HG02840 (cell line): ENCODE measurements around the gene PPARA.
"Not testable (repeated sequence)": the region's sequence is repeated elsewhere in the genome, so short reads cannot be mapped to it uniquely, and the experiment has no call there.

Experiments
- ATAC-seq: cut with Tn5 transposase; IDR thresholded peaks from one replicate; pipeline ENCODE4 v1.9.1; 2021; ENCODE audit warnings: mild to moderate bottlenecking, moderate library complexity, moderate number of reproducible peaks; ENCODE audit not compliant: unreplicated experiment, low FRiP score

Gene PPARA

DNA sequence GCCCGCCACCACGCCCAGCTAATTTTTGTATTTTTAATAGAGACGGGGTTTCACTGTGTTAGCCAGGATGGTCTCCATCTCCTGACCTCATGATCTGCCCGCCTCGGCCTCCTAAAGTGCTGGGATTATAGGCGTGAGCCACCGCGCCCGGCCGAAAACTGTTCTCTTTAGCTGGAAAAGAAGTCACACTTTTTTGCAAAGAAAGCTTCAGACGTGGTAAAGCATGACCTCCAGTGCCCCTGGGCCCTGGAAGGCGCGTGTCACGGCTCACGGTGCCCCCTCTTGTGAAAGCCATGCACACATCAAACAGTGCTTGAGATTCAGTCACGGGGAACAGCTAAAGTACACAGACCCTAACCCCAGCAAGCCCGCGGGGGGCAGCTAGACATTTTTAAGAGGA, 48.5 kb downstream of the PPARA start:
- not testable (repeated sequence) for ATAC-seq

DNA sequence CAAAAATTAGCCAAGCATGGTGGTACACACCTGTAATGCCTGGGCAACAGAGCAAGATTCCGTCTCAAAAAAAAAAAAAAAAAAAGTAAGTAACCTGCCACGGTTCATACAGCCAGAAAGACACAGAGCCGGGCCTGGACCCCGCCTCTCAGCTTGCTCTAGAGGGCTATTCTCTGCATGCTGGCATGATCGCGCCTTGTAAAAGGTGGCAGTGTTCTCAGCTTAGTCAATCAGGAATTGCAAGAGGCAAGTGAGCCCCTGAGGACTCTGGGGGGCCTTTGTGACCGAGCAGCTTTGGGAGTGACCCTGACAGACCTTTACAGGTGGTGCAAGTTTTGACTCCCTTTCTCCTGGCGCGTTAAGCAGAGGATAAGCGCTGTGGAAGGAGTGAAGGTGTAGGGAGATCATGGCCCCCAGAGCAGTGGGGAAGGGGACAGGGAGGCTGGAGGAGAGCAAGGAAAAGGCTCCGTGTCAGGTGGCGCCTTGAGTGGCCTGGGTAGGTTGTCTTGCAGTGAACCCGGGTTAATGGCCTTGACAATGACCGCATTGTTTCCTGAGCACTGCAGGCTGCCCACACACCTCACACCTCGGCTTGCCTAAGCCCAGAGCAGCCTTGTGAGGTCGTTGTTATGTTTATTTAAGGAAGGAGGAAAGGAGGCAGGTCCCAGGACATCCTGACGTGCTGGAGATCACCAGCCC, 50.9 kb downstream of the PPARA start:
- no peak for ATAC-seq

DNA sequence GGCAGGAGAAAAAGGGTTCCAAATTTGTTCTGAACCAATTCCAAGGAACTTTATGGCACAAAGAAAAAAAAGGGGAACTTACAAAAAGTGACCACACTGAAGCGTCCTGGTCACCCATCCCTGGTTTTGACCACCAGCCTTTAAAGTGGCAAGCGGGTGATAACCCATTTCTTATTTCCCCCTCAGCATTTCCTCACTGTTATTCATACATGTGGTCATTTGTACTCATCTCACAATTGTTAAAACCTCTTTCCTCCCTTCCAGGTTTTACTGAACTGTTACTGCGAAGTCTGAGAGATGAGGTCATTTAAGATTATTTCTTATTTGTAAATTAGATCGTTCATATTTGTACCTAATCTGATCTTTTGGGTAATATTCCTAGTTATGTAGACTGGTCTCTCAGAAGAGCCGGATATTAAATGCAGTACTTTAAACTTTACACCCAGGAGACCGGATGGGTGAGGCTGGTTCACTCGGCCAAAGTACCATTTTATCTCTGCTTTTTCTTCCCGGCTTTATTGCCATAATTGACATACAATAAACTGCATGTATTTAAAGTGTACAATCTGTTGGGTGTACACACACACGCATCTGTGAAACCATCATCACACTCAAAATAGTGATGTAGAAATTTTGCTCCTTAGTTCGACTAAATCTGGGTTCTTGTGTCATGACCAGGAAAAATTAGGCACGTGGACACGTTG, 52.7 kb downstream of the PPARA start:
- no peak for ATAC-seq

DNA sequence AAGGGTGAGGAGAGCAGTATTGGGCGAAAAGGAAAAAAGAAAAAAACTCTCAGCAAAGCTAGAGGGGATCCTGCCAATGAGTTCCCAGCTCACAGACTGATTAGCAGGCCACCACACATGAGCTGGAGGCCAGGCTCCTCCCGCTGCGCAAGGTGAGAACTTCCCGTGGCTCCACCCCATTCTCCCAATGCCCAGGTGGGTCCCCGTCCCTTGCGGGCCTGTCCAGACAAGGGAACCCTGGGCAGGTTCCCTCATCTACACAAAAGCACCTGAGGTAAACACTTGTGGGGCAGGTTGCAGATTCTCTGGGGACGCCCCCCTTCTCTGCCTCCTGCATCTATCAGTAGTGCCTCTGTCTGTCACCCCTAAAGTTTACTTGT, 53.3 kb downstream of the PPARA start:
- ATAC-seq = no peak

DNA sequence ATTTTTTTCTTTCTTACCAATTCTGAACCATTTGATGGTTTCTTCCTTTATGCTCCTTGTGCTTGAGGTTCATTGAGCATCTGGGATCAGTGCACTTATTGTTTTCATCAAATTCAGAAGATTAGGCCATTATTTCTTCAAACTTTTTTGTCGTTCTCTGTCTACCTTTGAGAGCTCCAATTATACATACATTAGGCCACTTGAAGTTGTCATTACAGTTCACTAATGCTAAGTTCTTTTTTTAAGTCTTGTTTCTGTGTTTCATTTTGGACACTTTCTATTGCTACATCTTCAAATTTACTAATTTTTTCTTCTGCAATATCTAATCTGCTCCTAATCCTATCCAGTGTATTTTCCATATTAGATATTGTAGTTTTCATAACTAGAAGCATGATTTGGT, 58.9 kb downstream of the PPARA start:
- no peak for ATAC-seq

DNA sequence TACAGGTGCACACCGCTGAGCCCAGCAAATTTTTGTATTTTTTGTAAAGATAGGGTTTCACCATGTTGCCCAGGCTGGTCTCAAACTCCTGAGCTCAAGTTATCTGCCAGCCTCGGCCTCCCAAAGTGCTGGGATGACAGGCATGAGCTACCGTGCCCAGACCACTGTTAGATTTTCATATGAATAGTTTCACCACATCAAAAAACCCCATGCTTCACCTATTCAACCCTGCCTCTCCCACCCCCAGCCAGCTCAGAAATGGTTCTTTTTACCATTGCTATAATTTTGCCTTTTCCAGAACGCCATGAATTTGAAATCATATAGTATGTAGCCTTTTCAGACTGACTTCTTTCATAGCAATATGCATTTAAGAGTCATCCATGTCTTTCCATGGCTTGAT, 61.9 kb downstream of the PPARA start:
- ATAC-seq = no peak

DNA sequence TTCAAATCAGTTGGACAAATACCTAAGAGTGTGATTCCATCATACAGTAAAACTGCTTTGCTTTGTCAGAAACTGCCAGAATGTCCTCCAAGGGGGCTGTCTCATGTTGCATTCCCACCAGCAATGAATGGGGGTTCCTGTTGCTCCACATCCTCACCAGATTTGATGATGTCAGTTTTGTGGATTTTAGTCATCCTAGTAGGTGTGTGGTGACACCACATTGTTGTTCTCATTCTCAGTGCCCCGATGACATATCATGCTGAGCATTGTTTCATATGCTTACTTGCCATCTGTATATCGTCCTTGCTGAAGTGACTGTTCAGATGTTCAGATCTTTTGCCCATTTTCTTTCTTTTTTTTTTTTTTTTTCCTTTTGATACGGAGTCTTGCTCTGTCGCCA, 62.7 kb downstream of the PPARA start:
- ATAC-seq = no peak

DNA sequence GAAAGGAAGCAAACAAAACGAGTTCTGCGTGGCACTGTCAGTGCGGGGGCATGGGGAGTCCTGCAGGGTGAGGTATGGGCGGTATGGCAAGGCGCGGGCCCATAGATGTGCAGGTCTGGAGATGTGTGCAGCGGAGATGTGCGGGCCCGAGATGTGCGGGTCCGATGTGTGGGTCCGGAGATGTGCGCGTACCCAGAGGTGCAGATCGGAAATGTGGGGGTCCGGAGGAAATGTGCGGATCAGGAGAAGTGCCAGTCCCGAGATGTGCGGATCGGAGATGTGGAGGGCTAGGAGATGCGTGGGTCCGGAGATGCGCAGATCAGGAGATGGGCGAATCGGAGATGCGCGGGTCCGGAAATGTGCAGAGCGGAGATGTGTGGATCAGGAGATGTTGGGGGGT, 63.8 kb downstream of the PPARA start:
- ATAC-seq = no peak

DNA sequence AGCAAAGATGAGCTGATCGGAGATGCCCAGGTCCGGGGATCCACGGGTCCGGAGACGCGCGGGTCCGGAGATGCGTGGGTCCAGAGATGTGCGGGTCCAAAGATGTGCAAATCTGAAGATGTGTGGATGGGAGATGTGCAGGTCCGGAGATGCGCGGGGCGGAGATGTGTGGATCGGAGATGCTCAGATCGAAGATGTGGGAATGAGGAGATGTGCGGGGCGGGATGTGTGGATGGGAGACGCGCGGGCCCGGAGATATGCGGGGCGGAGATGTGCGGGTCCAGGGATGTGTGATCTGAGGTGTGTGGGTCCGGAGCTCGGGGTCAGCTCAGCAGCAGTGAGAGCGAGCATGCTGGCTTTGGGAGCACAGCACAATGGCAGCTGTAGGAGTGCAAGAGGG, 64.3 kb downstream of the PPARA start:
- ATAC-seq = no peak

DNA sequence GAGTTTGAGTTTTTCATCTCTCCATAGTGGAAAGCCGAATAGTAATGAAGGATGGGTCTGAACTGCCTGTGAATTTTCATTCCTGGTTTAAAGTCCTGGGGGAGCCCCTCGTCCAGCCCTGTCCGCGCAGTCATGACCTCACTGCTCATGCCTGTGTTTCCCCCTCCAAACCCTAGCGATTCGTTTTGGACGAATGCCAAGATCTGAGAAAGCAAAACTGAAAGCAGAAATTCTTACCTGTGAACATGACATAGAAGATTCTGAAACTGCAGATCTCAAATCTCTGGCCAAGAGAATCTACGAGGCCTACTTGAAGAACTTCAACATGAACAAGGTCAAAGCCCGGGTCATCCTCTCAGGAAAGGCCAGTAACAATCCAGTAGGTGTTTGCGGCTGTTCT, 69.3 kb downstream of the PPARA start:
- ATAC-seq = no peak

DNA sequence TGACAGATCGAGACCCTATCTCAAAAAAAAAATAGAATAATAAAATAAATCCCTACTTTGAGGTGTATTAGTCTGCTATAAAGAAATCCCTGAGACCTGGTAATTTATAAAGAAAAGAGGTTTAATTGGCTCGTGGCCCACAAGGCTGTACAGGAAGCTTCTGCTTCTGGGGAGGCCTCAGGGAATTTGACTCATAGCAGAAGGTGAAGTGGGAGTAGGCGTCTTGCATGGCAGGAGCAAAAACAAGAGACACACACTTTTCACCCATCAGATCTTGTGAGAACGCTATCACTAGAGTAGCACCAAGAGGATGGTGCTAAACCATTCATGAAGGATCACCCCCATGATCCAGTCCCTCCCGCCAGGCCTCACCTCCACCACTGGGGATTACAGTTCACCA, 70.6 kb downstream of the PPARA start:
- ATAC-seq = no peak

DNA sequence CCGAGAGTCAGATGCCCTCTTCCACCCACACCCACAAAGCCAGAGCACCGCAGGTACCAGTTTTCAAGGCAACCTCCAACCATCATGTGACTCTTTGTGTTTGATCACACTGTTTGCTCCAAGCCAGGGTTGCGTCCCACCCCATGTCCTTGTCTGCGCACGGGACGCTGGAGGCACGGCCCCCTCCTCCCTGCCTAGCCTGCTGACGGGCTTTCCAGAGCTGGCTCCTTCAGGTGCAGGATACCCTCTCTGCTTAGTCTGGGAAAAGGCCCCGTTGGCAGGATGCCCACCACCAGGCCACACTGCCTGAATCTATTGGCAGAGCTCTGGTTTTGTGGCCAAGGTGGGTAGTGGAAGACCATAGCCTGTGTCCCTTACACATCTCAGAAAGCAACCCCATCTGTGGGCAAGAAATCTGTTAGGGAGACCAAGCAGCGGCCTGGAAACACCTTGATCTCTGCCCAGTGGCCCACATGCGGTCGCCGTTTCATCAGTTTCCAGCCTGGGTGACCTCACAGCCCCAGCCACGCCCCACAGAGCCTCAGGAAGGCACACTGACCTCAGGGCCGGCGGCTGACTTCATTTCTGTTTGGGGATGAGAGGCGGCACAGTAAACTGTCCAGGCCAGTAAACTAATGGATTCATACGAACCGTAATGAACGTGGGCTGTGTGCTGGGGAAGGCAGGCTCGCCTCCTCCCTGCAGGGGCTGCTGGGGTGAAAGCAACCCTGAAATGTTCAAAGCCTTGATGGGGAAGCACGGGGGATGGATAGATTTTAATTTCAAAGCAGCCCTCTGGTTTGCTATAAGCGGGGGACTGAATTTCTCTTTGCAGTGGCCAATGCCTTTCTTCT, 73.9 kb downstream of the PPARA start:
- ATAC-seq = no peak

DNA sequence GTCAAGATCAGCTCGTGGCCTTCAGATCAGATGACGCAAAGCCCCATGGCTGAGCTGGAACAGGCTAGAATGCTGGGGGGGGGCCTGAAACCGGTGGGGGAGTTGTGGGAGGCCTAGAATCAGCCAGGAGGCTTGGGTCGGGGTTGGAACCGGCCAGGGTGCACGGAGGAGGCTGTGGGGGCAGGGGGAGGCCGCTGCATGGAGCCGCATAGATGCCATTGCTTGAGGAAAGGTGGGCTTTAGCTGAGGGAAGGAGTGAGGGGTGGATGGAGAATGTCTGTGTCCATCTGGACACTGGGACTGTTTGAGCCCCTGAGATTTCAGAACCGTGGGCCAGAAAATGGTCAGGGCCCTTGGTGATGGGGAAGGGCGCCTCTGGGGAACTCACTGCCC, 74.6 kb downstream of the PPARA start:
- ATAC-seq = no peak

DNA sequence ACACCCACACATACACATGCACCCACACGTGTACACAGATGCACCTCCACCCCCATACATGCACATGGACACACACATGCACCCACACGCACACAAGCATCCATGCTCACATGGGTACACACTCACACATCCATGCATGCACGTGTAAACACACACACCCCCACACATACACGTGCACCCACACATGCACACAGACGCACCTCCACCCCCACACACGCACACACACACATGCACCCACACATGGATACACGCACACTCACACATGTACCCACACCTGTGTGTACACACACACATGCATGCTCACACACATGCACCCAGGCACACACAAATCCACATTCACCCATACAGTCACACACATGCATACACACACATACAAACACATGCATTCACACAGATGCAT, 75.3 kb downstream of the PPARA start:
- no peak for ATAC-seq

DNA sequence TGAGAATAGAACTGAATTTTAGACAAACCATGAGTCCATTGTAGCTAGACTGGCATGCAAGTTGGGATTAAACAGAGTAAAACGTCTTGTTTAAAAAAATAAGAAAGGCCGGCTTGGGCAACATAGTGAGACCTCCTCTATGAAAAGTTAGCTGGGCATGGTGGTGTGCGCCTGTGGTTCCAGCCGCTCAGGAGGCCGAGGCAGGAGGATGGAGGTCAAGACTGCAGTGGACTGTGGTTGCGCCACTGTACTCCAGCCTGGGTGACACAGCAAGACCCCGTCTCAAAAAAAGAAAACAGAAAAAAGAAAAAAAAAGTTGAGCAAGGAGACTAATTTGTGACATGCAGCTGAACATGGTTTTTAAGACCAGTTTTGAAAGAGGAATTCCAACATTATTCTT, 76.3 kb downstream of the PPARA start:
- ATAC-seq = no peak

DNA sequence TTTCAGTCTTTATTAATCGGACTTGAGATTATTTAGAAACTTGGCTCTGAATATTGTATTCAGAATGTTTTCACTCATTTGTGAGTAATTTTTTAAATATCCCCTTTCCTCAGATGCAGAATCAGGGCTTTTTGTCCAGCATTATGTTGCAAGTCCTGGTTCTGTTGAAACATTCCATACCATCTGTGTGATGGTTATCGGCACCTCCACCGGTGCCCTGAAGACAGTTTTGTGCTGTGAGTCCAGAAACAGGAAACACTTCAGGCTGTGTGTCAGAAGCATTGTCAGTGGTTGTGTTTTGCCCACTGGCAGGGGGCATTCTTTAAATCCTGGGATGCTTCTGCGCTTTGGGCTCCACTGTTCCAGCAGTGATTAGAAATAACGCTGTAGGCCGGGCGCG, 79.4 kb downstream of the PPARA start:
- no peak for ATAC-seq

DNA sequence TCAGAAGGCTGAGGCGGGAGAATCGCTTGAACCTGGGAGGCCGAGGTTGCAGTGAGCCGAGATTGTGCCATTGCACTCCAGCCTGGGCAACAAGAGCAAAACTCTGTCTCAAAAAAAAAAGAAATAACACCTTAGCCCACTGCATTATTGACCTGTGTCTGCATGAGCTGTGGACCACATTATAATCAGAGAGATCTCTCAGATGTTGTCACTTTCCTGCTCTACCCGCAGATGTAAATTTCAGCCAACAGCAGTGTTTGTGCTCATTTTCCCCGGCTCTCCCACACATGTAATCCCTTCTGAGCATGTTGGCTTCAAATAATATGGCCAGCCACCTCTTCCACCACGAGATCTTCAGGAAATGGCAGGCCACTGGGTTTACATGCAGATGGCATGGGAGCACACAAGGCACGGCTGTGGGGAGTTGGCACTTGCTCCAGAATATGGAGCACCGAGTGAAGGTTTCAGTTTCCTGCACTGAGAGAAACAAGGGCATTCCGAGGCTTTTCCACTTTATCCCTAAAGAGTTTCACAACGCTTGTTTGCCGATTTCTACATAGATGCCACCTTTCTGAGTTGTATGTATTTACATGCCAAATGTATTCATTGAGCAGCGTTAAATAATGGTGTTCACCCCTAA, 80.1 kb downstream of the PPARA start:
- no peak for ATAC-seq

DNA sequence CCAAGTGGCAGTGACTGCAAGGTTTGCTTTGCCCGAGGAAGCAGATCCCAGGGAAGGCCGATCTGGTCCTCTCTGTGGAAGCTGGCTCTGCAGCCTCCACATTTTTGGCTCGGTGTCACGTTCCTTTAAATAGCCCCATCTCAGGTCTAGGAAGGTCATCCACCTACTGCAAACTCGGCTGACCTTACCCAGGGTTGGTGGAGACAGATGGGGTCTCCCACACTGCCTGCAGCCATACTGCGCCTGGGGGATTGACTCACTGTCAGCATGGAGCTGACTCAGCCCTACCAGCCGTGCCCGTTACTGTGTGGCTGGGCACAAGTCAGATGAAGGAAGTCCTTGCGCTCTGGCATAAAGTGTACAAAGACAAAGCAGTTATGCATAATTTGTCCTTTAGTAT, 82.9 kb downstream of the PPARA start:
- ATAC-seq = no peak

DNA sequence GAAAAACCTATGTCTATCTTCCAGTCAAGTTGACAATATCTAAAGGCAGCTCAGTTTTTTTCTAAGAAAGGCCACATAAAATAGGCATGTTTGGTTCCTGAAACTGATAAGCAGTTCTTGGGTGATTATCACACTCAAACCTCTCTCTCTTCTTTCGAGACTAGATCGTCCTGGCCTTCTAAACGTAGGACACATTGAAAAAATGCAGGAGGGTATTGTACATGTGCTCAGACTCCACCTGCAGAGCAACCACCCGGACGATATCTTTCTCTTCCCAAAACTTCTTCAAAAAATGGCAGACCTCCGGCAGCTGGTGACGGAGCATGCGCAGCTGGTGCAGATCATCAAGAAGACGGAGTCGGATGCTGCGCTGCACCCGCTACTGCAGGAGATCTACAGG, 84.6 kb downstream of the PPARA start:
- no peak for ATAC-seq

DNA sequence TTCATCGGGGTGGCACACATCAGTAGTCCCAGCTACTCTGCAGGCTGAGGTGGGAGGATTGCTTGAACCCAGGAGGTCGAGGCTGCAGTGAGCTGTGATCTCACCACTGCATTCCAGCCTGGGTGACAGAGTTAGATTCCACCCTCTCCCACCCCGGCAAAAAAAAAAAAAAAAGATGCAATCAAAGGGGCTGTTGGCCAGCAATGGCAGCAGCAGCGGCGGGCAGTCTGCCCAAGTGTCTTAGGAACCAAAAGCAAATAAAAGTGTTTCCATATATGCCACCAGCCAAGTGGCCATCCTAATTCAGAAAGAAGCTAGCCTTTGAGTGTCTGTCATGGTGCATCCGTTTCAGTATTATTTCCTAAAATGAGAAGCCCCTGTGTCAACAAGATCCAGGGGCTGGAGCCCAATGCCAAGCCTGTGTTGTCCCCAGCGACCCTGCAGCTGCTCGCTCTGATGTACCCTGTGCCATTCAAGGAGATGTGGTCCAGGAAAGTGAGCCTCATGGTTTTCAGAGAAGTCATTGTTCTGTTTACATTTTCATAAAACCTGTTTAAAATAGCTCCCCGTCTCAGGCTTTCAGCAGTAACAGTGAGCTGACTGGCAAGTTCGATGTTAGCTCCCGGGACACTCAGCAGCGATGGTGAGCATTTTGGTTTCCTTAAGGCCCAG, 87.3 kb downstream of the PPARA start:
- ATAC-seq = no peak

DNA sequence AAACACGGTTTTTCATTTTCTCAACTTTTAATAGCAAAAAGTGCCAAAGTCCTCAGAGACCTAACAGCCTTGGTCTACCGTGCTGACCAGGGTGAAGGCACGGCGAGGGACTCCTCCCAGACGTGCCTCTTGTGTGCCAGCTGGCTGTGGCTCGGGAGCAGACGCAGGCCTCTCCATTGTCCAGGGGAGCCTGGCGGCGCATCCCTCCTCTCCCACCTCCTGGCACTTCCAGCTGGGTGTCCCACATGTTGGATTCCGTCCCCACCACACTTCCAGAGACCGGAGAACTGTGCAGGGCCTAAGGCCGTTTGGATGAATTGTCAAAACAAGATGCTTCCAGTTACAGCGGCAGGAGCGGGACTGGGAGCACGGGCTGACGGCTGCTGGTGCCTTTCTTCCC, 88.2 kb downstream of the PPARA start:
- ATAC-seq = no peak
